Osteocyte (in vitro differentiated cells): ENCODE measurements around the gene SMYD1. TPM values are rescaled to one million over a fixed set of nuclear protein-coding genes. Genes with fewer than 3 reads are reported as not detected.

ENCODE experiments used
- DNase-seq: peaks from one replicate; pipeline ENCODE4 v3.0.0; 2021; ENCODE audit warnings: mixed read lengths; ENCODE audit not compliant: unreplicated experiment; ENCODE audit errors: extremely low spot score
- H3K27ac Mint-ChIP-seq: one replicate; pipeline ENCODE4 v1.8.0; 2021; ENCODE audit warnings: mild to moderate bottlenecking, mixed read lengths; ENCODE audit not compliant: unreplicated experiment
- H3K27me3 Mint-ChIP-seq: one replicate; pipeline ENCODE4 v1.8.0; 2021; ENCODE audit warnings: mixed read lengths; ENCODE audit not compliant: unreplicated experiment
- H3K36me3 Mint-ChIP-seq: one replicate; pipeline ENCODE4 v1.8.0; 2021; ENCODE audit warnings: mixed read lengths; ENCODE audit not compliant: unreplicated experiment
- H3K4me1 Mint-ChIP-seq: one replicate; pipeline ENCODE4 v1.8.0; 2021; ENCODE audit warnings: mixed read lengths; ENCODE audit not compliant: unreplicated experiment
- H3K4me3 Mint-ChIP-seq: one replicate; pipeline ENCODE4 v1.8.0; 2021; ENCODE audit warnings: mild to moderate bottlenecking, moderate library complexity, mixed read lengths; ENCODE audit not compliant: unreplicated experiment
- H3K9me3 Mint-ChIP-seq: one replicate; pipeline ENCODE4 v1.8.0; 2021; ENCODE audit warnings: mixed read lengths; ENCODE audit not compliant: unreplicated experiment
- total RNA-seq: library from RNA; stranded (reverse); gene quantifications from 2 replicates; pipeline ENCODE4 v1.2.1, GENCODE V29; 2021
- TF ChIP-seq, protein P1 (sequence below): fragments of 200-600 bp; sonication (generic); IDR thresholded peaks from 2 replicates; pipeline ENCODE4 v1.5.0; 2021; ENCODE audit warnings: antibody characterized with exemption, mild to moderate bottlenecking, moderate library complexity

SMYD1 gene
- total RNA-seq, 1 donor from 2014 or later, result not detected

DNA sequence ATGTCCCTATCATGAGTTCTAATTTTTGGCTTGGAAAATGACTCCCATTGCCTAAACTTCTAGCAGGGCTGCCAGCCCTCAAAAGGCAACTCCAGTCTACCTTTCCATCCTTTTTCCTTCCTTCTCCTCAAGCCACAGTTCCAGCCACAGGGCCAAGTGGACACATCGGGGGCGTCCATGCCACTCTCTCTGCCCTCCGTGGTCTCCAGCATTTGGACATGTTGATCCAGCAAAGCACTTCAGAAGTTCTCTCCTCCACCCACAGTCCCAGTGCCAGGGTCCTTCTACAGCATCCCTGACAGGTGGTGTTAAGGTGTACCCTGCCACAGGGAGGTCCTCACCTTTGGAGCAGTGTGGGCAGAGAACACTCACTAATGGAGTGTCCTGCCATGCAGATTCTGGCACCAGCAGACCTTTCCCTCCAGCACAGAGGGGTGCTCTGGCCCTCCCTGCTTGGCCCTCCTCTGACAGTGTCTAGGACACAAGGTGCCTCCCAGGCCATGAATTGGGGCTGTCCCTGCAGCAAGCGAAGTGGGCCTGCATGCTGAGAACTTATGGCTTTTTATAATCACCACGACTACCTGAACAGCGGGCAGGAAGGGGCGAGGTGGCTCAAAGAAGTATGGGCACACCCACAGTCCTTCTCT is 61.8 kb downstream of the SMYD1 start:
- H3K27ac Mint-ChIP-seq, result no peak overlapping the region
- no peaks in the 10 kb centered on the region for H3K9me3 Mint-ChIP-seq
- no peak overlapping the region for H3K4me3 Mint-ChIP-seq
- H3K36me3 Mint-ChIP-seq, result no peaks in the 10 kb centered on the region
- H3K4me1 Mint-ChIP-seq, result no peaks in the 10 kb centered on the region
- peak; percentile 54 for DNase-seq
- peaks cover 15% of the 10 kb centered on the region for H3K27me3 Mint-ChIP-seq
- TF ChIP-seq, protein P1, sequence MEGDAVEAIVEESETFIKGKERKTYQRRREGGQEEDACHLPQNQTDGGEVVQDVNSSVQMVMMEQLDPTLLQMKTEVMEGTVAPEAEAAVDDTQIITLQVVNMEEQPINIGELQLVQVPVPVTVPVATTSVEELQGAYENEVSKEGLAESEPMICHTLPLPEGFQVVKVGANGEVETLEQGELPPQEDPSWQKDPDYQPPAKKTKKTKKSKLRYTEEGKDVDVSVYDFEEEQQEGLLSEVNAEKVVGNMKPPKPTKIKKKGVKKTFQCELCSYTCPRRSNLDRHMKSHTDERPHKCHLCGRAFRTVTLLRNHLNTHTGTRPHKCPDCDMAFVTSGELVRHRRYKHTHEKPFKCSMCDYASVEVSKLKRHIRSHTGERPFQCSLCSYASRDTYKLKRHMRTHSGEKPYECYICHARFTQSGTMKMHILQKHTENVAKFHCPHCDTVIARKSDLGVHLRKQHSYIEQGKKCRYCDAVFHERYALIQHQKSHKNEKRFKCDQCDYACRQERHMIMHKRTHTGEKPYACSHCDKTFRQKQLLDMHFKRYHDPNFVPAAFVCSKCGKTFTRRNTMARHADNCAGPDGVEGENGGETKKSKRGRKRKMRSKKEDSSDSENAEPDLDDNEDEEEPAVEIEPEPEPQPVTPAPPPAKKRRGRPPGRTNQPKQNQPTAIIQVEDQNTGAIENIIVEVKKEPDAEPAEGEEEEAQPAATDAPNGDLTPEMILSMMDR, result no peak

DNA sequence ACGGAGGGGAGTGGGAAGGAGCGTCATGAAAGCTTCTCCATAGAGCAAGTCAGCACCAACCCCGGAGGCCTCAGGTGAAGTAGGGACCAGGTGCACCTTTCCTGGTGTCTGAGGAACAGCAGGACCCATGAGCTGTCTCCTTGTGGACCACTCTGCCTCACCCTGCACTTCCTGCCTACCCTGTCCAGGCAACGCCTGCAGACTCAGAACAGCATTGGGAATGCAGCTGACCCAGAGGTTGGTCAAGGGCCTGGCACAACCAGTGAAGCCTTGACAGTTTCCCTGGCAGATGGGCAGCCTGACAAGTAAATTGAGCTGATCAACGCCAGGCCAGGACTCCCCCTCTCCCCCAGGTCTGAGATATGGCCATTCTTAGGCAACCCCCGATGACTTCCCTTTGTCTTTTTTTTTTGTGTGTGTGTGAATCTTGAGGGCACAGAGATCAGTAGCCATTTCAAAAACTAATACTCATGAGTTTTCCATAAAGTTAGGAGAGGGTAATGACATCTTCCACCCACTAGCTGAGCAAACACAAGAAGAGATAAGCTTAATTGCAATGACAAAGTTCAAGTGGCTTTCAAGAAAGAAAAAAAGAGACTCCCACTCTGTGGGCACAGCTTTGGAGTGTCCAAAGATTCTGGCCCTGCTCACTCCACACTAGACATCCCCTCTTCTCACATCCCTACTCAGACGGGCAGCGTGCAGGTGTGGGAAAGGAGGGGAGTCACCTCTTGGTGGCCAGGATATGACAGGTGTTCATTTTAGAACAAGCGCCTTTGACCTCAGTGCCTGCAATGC is 63.8 kb downstream of the SMYD1 start:
- Mint-ChIP-seq H3K36me3 (no peaks in the 10 kb centered on the region), H3K4me3 (no peak overlapping the region), H3K9me3 (no peaks in the 10 kb centered on the region), H3K4me1 (no peaks in the 10 kb centered on the region), H3K27me3 (peaks cover 14% of the 10 kb centered on the region), H3K27ac (no peak overlapping the region)
- TF ChIP-seq, protein P1, result no peak
- peak; percentile 63 for DNase-seq

DNA sequence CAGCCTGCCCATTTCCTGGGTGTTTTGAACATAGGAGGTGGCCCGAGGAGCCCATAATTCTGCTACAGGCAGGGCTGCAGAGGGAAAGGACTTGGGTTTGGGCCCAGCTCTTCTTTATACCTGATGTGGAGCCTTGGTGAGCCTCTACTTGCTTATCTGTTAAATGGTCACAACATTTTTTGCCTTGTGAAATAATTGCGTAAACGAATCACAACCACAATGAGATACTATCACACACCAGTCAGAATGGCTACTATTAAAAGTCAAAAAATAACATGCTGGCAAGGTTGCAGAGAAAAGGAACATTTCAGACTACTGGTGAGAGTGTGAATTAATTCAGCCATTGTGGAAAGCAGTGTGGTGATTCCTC is 64.4 kb downstream of the SMYD1 start:
- H3K4me1 Mint-ChIP-seq, result no peaks in the 10 kb centered on the region
- no peak overlapping the region for H3K4me3 Mint-ChIP-seq
- no peak overlapping the region for H3K27ac Mint-ChIP-seq
- no peaks in the 10 kb centered on the region for H3K9me3 Mint-ChIP-seq
- DNase-seq, result no peak
- no peaks in the 10 kb centered on the region for H3K36me3 Mint-ChIP-seq
- peaks cover 12% of the 10 kb centered on the region for H3K27me3 Mint-ChIP-seq
- TF ChIP-seq, protein P1, result no peak

DNA sequence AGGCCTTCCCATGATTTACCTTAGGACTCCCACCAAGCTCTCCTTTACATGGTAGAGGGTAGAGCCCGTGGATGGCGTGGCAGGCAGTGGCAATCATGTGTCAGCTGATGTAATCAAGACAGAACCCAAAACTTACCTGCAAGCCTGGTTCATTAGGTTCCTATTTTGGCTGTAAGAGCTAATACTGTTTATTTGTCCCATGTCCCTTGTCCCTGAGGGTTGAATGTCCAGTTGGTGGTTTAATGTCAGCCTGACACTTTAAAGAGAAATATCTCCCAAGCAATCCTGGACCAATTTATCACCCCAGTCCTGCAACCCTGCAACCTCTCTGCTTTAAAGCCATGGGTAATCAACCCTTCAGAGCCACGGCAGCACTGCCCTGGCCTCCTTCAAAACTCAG is 66.2 kb downstream of the SMYD1 start:
- H3K9me3 Mint-ChIP-seq, result no peaks in the 10 kb centered on the region
- no peak overlapping the region for H3K27ac Mint-ChIP-seq
- no peaks in the 10 kb centered on the region for H3K36me3 Mint-ChIP-seq
- TF ChIP-seq, protein P1, result no peak
- no peak for DNase-seq
- H3K4me3 Mint-ChIP-seq, result no peak overlapping the region
- H3K27me3 Mint-ChIP-seq, result peaks cover 18% of the 10 kb centered on the region
- H3K4me1 Mint-ChIP-seq, result no peaks in the 10 kb centered on the region

DNA sequence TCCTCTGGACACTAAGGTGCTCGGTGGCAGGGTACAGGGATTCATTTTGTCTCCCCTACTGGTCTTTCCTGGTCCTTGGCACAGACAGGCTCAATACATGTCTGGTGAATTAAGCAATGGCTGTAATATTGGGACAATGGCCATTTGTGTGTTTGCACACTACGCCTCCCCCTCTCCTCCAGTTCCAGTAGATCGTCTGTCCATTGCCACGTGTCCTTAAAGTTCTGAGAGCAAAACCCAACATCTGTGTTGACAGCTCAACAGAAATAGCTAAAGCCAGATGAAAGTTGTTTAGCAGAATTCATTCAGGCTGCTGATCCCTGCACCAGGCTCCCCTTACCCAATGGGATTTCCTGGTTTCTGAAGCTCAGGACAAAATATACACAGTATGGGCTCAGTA is 69.2 kb downstream of the SMYD1 start:
- peaks cover 25% of the 10 kb centered on the region for H3K27me3 Mint-ChIP-seq
- DNase-seq, result no peak
- H3K4me1 Mint-ChIP-seq, result no peaks in the 10 kb centered on the region
- H3K27ac Mint-ChIP-seq, result no peak overlapping the region
- TF ChIP-seq, protein P1, result no peak
- peaks cover 2% of the 10 kb centered on the region for H3K9me3 Mint-ChIP-seq
- H3K4me3 Mint-ChIP-seq, result no peak overlapping the region
- H3K36me3 Mint-ChIP-seq, result no peaks in the 10 kb centered on the region
